K562 (cell line): ENCODE data around the gene HEBP2. TPM values are rescaled to one million over a fixed set of nuclear protein-coding genes. Genes with fewer than 3 reads are reported as not detected.
A peak's percentile ranks its signal among the peaks of the same experiment; 100 is the strongest.

ENCODE experiments used
- DPF2 ChIP-seq: fragments of 450-650 bp; IDR thresholded peaks from 2 replicates; pipeline ENCODE4 v1.6.1; 2016
- EP400 ChIP-seq: fragments of 450-650 bp; IDR thresholded peaks from 2 replicates; pipeline ENCODE4 v1.6.1; 2017; ENCODE audit warnings: antibody characterized with exemption, mild to moderate bottlenecking, moderate library complexity
- GATAD2B ChIP-seq: fragments of 450-650 bp; IDR thresholded peaks from 2 replicates; pipeline ENCODE4 v1.6.1; 2017; ENCODE audit warnings: mild to moderate bottlenecking, borderline replicate concordance
- HCFC1 ChIP-seq: IDR thresholded peaks from 2 replicates; pipeline ENCODE4 v1.6.1; 2012; ENCODE audit warnings: low read depth, low read length, improper control_type of control experiment
- ILK ChIP-seq: fragments of 450-650 bp; IDR thresholded peaks from 2 replicates; pipeline ENCODE4 v1.6.1; 2016; ENCODE audit warnings: missing genetic modification characterization, low read depth, mild to moderate bottlenecking, missing compliant biosample characterization, moderate library complexity, borderline replicate concordance
- JUND ChIP-seq, 2 experiments: IDR thresholded peaks; 2 replicates in 1 of 2; 3 replicates in 1 of 2; pipeline ENCODE4 v1.6.1; 2011; ENCODE audit warnings: borderline replicate concordance in 2 of 2, low read depth in 2 of 2, low read length in 2 of 2, improper control_type of control experiment in 1 of 2, missing biosample characterization in 1 of 2, missing genetic modification characterization in 1 of 2, missing genetic modification reagents in 1 of 2
- KHSRP ChIP-seq: fragments of 450-650 bp; IDR thresholded peaks from 2 replicates; pipeline ENCODE4 v1.6.1; 2017
- KLF6 ChIP-seq: fragments of 250-450 bp; sonication (Bioruptor Pico); IDR thresholded peaks from 2 replicates; pipeline ENCODE4 v1.4.0; 2020; ENCODE audit warnings: mild to moderate bottlenecking, moderate library complexity, borderline replicate concordance
- NBN ChIP-seq: fragments of 450-650 bp; IDR thresholded peaks from 2 replicates; pipeline ENCODE4 v1.6.1; 2016; ENCODE audit warnings: low read depth, mild to moderate bottlenecking
- PHF8 ChIP-seq: fragments of 200-600 bp; sonication (generic); IDR thresholded peaks from 2 replicates; pipeline ENCODE4 v1.6.1; 2012; ENCODE audit warnings: mixed run types, mild to moderate bottlenecking, inconsistent platforms, low read length, moderate library complexity, borderline replicate concordance
- PHTF2 ChIP-seq: fragments of 250-450 bp; sonication (Bioruptor Pico); IDR thresholded peaks from 2 replicates; pipeline ENCODE4 v1.5.0; 2021; ENCODE audit warnings: mild to moderate bottlenecking
- PURB ChIP-seq: sonication (generic); formaldehyde crosslinking; IDR thresholded peaks from 2 replicates; pipeline ENCODE4 v1.9.0; 2021; ENCODE audit warnings: low read depth, mild to moderate bottlenecking, missing genetic modification reagents
- RAD51 ChIP-seq: fragments of 450-650 bp; IDR thresholded peaks from 2 replicates; pipeline ENCODE4 v1.7.1; 2016; ENCODE audit warnings: low read depth, mild to moderate bottlenecking, borderline replicate concordance
- SMAD3 ChIP-seq: fragments of 450-650 bp; formaldehyde crosslinking; conservative IDR thresholded peaks from 2 replicates; pipeline ENCODE4 v1.4.0; 2020; ENCODE audit warnings: mild to moderate bottlenecking
- ZNF668 ChIP-seq: fragments of 250-450 bp; sonication (Bioruptor Pico); IDR thresholded peaks from 2 replicates; pipeline ENCODE4 v1.8.0; 2022; ENCODE audit warnings: mild to moderate bottlenecking, inconsistent platforms
- polyA plus RNA-seq, 8 experiments: library from polyadenylated mRNA; depleted of rRNA in 4 of 8; stranded (reverse) in 5 of 8; unstranded in 3 of 8; fragments of >200 nt; fragmentation: Nextera tagmentation in 2 of 8; fragmentation: Illumina TruSeq in 1 of 8; extraction: Ambion mirVana in 2 of 8; extraction: Trizol in 1 of 8; gene quantifications; 2 replicates each; pipeline versions ENCODE4 v1.2.1 to v1.2.3, GENCODE V29; 2011 to 2014; ENCODE audit warnings: inconsistent platforms in 1 of 8, missing spikeins in 1 of 8
- total RNA-seq, 7 experiments: library from RNA; depleted of rRNA in 6 of 7; stranded (reverse); fragments of >200 nt in 6 of 7; fragmentation: Illumina TruSeq in 2 of 7; extraction: Trizol in 2 of 7; gene quantifications; 2 replicates each; pipeline versions ENCODE4 v1.2.1 to v1.2.3, GENCODE V29; 2011 to 2021; ENCODE audit warnings: low replicate concordance in 1 of 7
- TF ChIP-seq, protein P1 (sequence below), 2 experiments: fragments of 450-650 bp; IDR thresholded peaks; 2 replicates each; pipeline ENCODE4 v1.6.1; 2018; ENCODE audit warnings: mild to moderate bottlenecking in 2 of 2, low read depth in 1 of 2; ENCODE audit not compliant: partially characterized antibody in 2 of 2
- TF ChIP-seq, protein P2 (sequence below): sonication (generic); formaldehyde crosslinking; IDR thresholded peaks from 2 replicates; pipeline ENCODE4 v1.8.1; 2022; ENCODE audit warnings: missing genetic modification reagents
- TF ChIP-seq, protein P3 (sequence below), 2 experiments: fragments of 200-800 bp in 1 of 2; sonication (Bioruptor generic) in 1 of 2; sonication (generic) in 1 of 2; formaldehyde crosslinking in 1 of 2; IDR thresholded peaks in 1 of 2; conservative IDR thresholded peaks in 1 of 2; 2 replicates each; pipeline versions ENCODE4 v1.5.0 to v1.6.1; 2016 to 2020; ENCODE audit warnings: missing compliant biosample characterization in 1 of 2, missing genetic modification characterization in 1 of 2, missing genetic modification reagents in 1 of 2

HEBP2 gene
- total and polyA plus RNA-seq, 9 of the 15 experiments (the other 6 are each of a cell fraction or from before 2014, with no cell fraction given) = 8.5 to 63.7 (median 36.9) TPM

DNA sequence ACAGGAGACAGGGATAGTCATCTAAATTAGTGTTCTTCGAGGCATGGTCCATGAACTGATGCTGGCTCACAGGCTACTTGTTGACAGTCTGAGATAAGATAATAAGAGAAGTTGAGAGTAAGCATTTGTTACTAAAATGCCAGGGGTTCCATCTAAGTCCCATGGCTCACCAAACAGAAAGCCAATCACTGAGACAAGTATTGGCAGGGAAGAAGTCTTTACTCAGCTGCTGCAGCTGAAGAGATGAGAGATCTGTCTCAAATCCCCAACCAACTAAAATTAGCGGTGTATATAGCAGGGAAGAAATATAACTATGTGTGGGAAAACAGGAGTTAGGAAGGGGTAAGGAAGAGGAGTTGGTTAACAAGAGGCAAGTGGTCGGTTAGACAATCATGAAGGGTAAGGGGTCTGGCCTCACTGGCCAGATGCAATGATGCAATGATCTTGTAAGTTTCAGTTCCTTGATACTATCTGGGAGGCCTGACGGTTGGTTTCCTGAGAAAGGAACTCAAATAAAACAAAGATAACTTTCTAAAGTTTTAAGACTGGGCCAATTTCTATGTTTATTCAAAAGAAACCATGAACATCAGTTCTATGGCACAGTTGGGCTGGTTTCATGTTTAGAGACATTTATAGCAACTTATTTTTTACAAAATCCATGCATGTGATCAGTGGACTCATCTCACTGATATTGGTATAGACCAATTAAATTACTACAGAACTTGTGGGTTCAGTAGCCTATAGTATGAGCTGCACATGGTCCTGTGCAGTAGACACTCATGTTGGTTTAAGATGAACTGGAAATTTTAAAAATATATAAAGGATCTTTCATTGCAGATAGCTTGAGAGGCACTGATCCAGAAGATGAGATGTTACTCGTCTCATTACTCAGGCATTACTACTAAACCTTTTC lies 9.9 kb upstream of the HEBP2 start (continued):
- TF ChIP-seq JUND (IDR thresholded peaks at IDR 0.05; ENCODE audit: borderline replicate concordance, low read depth, low read length) (peak; percentile 53; the same call in 1 of the 2 replicates), JUND (tag; IDR thresholded peaks at IDR 0.05; ENCODE audit: borderline replicate concordance, low read depth, low read length) (0 out of 3 replicates have a peak, but pooled peaks have one; percentile 42), ILK (tag) (no peak), HCFC1 (no peak), EP400 (peak; percentile 47; the same call in 1 of the 2 replicates), PURB (CRISPR knock-in tag) (no peak), DPF2 (0 out of 2 replicates have a peak, but pooled peaks have one; percentile 42), NBN (0 out of 2 replicates have a peak, but pooled peaks have one; percentile 47), KHSRP (no peak), ZNF668 (CRISPR knock-in tag) (0 out of 2 replicates have a peak, but pooled peaks have one; percentile 2), GATAD2B (no peak), RAD51 (no peak), SMAD3 (CRISPR knock-in tag) (peak; percentile 46; the same call in 1 of the 2 replicates), KLF6 (CRISPR knock-in tag) (0 out of 2 replicates have a peak, but pooled peaks have one; percentile 42), PHF8 (no peak), PHTF2 (no peak)
- TF ChIP-seq, protein P1, sequence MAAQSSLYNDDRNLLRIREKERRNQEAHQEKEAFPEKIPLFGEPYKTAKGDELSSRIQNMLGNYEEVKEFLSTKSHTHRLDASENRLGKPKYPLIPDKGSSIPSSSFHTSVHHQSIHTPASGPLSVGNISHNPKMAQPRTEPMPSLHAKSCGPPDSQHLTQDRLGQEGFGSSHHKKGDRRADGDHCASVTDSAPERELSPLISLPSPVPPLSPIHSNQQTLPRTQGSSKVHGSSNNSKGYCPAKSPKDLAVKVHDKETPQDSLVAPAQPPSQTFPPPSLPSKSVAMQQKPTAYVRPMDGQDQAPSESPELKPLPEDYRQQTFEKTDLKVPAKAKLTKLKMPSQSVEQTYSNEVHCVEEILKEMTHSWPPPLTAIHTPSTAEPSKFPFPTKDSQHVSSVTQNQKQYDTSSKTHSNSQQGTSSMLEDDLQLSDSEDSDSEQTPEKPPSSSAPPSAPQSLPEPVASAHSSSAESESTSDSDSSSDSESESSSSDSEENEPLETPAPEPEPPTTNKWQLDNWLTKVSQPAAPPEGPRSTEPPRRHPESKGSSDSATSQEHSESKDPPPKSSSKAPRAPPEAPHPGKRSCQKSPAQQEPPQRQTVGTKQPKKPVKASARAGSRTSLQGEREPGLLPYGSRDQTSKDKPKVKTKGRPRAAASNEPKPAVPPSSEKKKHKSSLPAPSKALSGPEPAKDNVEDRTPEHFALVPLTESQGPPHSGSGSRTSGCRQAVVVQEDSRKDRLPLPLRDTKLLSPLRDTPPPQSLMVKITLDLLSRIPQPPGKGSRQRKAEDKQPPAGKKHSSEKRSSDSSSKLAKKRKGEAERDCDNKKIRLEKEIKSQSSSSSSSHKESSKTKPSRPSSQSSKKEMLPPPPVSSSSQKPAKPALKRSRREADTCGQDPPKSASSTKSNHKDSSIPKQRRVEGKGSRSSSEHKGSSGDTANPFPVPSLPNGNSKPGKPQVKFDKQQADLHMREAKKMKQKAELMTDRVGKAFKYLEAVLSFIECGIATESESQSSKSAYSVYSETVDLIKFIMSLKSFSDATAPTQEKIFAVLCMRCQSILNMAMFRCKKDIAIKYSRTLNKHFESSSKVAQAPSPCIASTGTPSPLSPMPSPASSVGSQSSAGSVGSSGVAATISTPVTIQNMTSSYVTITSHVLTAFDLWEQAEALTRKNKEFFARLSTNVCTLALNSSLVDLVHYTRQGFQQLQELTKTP (IDR thresholded peaks at IDR 0.05; ENCODE audit: low read depth in 1 of 2, partially characterized antibody in 2 of 2) = no peak
- TF ChIP-seq, protein P2, sequence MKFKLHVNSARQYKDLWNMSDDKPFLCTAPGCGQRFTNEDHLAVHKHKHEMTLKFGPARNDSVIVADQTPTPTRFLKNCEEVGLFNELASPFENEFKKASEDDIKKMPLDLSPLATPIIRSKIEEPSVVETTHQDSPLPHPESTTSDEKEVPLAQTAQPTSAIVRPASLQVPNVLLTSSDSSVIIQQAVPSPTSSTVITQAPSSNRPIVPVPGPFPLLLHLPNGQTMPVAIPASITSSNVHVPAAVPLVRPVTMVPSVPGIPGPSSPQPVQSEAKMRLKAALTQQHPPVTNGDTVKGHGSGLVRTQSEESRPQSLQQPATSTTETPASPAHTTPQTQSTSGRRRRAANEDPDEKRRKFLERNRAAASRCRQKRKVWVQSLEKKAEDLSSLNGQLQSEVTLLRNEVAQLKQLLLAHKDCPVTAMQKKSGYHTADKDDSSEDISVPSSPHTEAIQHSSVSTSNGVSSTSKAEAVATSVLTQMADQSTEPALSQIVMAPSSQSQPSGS (CRISPR knock-in tag) = no peak
- TF ChIP-seq, protein P3, sequence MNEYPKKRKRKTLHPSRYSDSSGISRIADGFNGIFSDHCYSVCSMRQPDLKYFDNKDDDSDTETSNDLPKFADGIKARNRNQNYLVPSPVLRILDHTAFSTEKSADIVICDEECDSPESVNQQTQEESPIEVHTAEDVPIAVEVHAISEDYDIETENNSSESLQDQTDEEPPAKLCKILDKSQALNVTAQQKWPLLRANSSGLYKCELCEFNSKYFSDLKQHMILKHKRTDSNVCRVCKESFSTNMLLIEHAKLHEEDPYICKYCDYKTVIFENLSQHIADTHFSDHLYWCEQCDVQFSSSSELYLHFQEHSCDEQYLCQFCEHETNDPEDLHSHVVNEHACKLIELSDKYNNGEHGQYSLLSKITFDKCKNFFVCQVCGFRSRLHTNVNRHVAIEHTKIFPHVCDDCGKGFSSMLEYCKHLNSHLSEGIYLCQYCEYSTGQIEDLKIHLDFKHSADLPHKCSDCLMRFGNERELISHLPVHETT (CRISPR knock-in tag; conservative IDR thresholded peaks at IDR 0.05 in 1 of 2, IDR thresholded peaks at IDR 0.05 in 1 of 2) = no peak
